Bladder microvascular endothelial cell (primary cell): ENCODE data around the gene MAGEB5. TPM values are rescaled to one million over a fixed set of nuclear protein-coding genes. Genes with fewer than 3 reads are reported as not detected.

Source experiments
- total RNA-seq: library from RNA; depleted of rRNA; stranded (reverse); fragments of >200 nt; gene quantifications from 2 replicates; pipeline ENCODE4 v1.2.3, GENCODE V29; 2014

Gene MAGEB5, protein sequence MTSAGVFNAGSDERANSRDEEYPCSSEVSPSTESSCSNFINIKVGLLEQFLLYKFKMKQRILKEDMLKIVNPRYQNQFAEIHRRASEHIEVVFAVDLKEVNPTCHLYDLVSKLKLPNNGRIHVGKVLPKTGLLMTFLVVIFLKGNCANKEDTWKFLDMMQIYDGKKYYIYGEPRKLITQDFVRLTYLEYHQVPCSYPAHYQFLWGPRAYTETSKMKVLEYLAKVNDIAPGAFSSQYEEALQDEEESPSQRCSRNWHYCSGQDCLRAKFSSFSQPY
- not detected in 2 replicates for total RNA-seq

DNA sequence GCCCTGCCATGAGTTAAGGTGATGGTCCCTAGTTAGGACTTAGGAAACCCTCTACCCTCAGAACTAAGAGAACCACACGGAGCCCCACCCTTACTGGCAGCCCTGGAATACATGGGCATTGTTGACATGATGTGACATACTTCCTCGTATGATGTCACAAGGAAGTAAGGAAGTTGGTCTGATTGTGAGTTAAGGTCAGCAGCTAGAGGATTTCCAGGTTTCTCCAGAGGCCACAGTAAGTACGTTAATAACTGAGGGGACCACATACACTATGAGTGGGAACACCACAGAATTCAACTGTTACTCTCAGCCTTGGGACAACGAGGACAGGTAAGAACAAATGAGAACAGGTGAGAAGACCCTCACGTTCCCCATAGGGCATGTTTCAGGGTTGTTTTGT is at the start of gene MAGEB5:
Gene MAGEB5, plus strand, starts transcription at position 301 of the 400 bp plus-strand sequence. CDS start 1,133 bp downstream, outside the sequence.

DNA sequence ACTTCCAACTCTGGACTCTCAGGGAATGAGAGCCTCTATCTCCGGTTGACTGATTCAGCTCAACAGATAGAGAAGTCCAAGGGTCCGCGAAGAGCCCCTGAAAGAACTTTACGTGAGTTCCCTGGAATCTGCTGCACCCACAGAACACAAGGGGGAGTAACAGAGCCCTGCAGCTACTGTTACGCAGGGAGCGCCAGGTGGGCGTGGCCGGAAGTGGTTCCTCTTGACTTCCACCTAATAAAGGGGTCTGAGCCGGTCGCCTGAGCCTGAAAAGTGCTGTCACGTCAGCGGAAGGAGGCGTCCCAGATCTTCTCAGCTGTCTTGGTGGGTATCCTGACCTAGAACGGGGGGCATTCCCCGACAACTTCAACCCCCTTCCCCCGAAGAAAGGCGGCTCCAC is 23.8 kb upstream of the MAGEB5 start, which contains the start of gene MAGEB6:
Gene MAGEB6, plus strand, starts transcription at position 237 of the 400 bp plus-strand sequence. CDS start 1,407 bp downstream, outside the sequence.

Other genes starting within 250 kb of the MAGEB5 start
- gene MAGEB18, start 77.8 kb upstream of the MAGEB5 start, total RNA-seq = not detected in 2 replicates
- not detected in 2 replicates for gene MAGEB6B, start 55.6 kb upstream of the MAGEB5 start, total RNA-seq
- not detected in 2 replicates for gene MAGEB6, start 23.7 kb upstream of the MAGEB5 start, total RNA-seq